Cardiac septum (tissue), 1 donor: ENCODE data around the gene MKRN2. TPM values are rescaled to one million over a fixed set of nuclear protein-coding genes. Genes with fewer than 3 reads are reported as not detected.

Experiments
- DNase-seq: peaks from one replicate; pipeline ENCODE4 v3.0.0-alpha.2; 2020; ENCODE audit warnings: low spot score
- intact Hi-C: fragments of 100-400 bp; cut with DNase I; formaldehyde crosslinking; loops from one replicate; pipeline ENCODE4 v1.14.0; 2022
- total RNA-seq: library from RNA; stranded (reverse); fragmentation: NEBNext Ultra II Directional; extraction: Animal tissue kit (Norgen Biotek cat#: 25700); gene quantifications from one replicate; pipeline ENCODE4 v1.2.1, GENCODE V29; 2021
- donor health status: DM: no; HTN: no; CAD: no.

MKRN2 gene
- total RNA-seq, 1 donor from 2014 or later, result 27.9 TPM

DNA sequence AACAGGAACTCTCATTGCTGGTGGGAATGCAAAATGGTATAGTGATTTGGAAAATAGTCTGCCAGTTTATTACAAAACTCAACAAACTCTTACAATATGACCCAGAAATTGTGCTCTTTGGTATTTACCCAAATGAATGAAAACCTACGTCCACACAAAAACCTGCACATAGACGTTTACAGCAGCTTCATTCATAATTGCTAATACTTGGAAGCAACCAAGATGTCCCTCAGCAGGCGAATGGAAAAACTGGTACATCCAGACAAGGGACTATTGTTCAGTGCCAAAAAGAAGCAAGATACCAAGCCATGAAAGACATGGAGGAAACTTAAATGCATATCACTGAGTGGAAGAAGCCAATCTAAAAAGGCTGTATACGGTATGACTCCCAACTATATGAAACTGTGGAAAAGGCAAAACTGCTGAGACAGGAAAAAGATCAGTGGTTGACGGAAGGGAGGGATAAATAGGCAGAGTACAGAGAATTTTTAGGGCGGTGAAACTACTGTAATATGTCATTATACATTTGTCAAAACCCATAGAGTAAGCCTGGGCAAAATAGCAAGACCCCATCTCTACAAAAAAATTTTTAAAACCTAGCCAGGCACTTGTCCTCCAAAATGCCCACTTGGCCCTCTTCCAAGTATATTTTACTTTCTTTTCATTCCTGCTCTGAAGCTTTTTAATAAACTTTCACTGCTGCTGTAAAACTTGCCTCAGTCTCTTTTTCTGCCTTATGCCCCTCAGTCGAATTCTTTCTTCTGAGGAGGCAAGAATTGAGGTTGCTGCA lies 6.7 kb upstream of the MKRN2 start:
- no peak for DNase-seq
- intact Hi-C loops, result no loop called here

DNA sequence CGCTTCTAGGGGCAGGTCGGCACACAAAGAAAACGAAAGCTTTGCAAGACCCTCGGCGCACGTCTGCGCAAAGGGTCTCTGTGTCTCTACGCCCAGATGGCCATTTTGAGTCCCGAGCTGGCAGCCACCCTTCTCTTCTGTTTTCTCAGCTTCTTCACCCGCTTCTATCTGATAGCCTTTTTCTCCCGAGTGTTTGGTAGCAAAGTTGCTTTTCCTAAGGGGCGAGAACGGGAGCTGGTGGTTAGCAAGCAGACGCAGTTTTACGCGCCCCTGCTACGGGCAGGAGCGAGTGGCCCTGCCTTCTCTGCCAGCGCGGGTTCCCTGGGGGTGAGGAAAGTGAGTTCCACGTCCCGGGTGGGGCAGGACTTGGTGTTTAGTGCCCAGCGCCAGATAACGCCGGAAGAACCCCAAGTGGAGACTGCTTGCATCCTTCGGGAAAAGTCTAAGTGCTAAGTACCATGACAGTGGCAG lies 2.9 kb upstream of the MKRN2 start:
- no peak for DNase-seq
- intact Hi-C loops, result no loop called here

DNA sequence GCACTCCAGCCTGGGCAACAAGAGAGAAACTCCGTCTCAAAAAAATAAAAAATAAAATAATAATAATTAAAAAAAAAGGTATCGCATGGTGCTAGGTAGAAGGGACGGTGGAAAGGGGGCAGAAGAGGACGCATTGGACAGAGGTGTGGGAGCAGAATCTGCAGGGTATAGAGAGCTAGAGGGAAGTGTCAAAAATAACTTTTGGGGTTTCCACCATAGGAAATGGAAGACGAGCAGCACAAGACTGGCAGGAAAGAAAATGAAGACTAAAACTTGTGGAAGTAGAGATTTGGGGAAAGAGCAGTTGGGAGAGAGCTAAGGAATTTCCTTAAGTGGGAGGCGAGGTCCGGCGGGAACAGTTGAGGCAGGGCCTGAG lies 585 bp upstream of the MKRN2 start:
- intact Hi-C loops, result loop anchor here (5.0 kb wide), 2 partner anchors 74 to 166 kb away; partner anchors contain the start of gene TSEN2
- DNase-seq, result no peak

DNA sequence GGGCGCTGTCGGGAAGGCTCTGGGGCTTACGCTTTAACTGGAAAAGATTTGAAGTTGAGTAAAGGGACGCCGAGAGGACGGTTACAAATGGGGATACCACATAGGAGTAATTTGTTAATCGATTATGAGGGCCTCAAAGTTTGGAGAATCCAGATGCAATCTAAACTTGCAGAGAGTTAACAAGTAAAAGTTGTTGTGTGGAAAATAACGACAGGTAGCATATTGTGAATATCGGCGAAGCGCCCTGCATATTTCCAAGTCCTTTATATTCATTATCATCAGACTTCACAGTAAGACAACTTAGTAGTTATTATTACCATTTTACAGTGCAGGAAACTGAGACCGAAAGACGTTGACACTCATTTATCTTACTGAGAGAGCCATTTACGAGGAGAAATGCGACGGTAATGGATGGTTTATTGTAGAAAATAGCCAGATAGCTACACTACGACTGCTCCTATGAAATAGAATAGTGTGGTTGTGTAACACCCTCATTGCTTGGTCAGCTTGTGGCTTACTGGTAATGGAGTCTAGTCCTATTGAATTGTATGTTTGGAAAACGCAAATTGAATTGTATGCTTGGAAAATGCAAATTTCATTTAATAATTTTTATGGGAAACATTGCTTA lies 700 bp downstream of the MKRN2 start:
- intact Hi-C loops, result loop anchor here (1.0 to 5.0 kb wide), 3 partner anchors 75 to 165 kb away; partner anchors contain the start of genes RAF1 and TSEN2
- no peak for DNase-seq

DNA sequence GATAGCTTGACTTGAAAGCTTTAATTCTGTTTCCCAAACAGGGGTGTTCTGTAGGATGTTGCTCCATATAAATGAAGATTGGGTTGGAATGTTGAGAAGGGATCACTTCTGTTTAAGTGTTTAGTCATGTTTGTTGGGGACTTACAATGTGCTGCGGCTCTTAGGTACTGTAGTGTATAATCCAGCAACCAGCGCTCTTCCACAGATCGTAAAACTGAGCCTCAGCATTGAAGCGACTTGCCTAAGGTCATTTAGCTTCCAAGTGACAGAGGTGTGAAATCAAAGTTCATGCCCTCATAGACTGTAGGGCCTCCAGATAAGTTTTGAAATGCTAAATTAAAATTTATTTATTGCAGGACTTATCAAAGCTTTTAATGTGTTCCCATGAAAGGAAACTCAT lies 1.8 kb downstream of the MKRN2 start:
- DNase-seq, result no peak
- intact Hi-C loops, result loop anchor here (5.0 kb wide), 2 partner anchors 76 to 164 kb away; partner anchors contain the start of gene TSEN2

DNA sequence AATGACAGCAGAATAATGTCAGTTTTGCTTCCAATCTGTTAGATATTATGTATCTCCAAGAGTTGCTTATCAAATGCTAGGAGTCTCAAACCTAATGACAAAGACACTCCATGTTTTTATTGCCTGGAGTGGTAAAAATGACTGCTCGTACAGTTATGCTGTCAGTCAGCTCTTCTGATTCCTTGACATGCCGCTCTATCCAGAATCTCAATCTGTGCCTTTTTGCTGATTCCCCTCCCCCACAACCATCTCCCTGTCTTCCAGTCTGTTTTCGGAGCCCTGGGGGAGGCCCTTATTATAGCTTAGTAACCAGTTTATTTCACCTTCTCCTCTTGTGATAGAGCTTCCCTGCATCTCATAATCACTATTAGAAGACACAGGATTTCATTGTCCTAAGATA lies 2.6 kb downstream of the MKRN2 start:
- intact Hi-C loops, result loop anchor here (5.0 kb wide), 2 partner anchors 77 to 163 kb away; partner anchors contain the start of gene TSEN2
- no peak for DNase-seq

DNA sequence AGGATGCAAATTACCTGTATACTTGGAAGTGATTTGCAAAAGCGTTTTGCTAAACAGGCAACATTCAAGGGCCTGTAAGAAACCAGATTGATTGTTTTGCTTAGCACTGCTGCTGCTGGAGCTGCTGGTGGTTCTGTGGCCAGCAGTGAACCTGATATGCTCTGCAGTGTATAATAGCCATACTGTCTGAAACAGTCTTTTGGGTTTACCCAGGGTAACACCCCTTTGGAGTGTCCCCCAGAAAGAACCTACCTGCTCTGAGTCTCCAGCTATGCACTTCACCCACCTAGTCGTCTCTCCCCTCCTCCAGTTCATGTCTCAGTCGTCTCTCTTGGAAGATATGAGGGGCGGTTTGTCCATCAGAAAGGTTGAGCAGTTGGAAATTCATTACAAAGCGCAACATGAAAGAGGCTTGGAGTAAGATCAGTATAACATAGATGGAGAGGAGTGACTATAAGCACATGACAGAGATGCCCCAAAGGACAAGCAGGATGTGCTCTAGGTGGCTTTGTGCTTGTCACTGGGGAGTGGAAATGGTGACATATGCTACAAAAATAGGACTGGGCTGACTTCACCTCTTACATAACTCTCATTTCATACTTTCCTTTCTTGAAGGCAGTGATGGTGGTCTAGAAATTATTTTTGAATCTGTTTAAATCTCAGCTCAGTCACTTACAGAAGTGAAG lies 3.8 kb downstream of the MKRN2 start:
- intact Hi-C loops, result no loop called here
- DNase-seq, result no peak

DNA sequence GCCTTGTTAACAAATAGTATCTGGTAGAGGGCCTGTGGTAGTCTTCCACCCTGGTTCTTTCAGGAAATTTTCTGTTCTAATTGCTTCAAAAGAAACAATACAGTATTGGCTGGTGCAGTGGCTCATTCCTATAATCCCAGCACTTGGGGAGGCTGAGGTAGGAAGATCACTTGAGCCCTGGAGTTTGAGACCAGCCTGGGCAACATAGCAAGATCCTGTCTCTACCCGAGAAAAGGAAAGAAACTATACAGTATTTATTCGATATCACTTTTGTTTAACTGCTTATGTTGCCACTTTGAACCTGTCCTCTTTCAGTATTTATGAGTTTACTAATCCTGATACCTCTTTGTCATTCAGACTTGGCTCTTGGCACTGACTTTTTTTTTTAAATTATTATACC lies 4.5 kb downstream of the MKRN2 start:
- no peak for DNase-seq
- intact Hi-C loops, result no loop called here

DNA sequence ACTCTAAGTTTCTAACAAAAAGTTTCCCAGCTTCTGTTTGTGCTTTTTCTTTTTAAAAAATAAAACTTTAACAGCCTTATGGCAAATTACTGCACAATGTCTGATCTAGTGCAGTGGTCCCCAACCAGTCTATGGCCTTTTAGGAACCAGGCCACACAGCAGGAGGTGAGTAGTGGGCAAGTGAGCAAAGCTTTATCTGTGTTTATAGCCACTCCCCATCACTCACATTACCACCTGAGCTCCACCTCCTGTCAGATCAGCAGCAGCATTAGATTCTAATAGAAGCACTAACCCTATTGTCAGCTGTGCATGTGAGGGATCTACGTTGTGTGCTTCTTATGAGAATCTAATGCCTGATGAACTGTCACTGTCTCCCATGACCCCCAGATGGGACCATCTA lies 5.6 kb downstream of the MKRN2 start:
- intact Hi-C loops, result no loop called here
- no peak for DNase-seq

DNA sequence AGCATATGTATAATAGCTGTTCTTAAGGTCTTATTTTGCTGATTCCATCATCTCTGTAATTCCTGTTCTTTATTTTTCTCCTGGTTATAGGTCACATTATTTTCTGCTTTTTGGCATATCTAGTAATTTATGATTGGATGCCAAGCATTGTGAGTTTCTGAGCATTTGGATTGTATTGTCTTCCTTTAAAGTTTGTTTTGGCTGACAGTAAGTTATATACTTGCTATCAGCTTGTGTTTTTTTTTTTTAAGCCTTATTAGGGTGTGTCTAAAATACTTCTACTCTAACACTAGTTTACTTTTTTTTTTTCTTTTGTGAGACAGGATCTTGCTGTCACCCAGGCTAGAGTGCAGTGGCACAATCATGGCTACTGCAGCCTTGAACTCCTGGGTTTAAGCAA lies 10.1 kb downstream of the MKRN2 start:
- no peak for DNase-seq
- intact Hi-C loops, result no loop called here

DNA sequence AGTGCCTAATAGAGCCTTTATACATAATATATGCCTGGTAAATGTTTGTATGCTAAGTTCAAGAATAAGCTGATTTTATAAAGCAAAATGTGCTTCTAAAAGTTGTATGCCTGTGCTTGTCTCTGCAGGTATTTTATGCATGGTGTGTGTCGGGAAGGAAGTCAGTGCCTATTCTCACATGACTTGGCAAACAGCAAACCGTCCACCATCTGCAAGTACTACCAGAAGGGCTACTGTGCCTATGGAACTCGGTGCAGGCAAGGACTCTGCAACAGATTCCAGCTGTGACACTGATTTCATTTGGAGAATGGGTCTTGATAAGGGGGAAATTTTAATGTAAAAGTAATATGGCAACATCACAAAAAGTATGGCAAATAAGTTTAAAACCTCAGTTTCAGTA lies 11.9 kb downstream of the MKRN2 start:
- intact Hi-C loops, result no loop called here
- DNase-seq, result no peak

DNA sequence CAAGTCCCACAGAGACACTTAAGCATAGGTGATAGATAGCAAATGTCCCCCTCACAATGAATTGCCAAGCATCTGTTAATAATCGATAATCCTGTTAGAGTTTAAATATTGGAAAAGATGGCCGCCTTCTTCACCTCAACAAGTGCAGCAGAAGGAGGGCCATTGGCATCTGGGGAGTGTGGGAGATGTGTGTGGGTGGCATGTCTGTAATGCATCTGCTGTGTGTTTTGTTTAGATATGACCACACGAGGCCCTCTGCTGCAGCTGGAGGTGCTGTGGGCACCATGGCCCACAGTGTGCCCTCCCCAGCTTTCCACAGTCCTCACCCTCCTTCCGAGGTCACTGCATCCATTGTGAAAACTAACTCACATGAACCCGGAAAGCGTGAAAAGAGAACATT lies 12.9 kb downstream of the MKRN2 start:
- DNase-seq, result no peak
- intact Hi-C loops, result no loop called here

DNA sequence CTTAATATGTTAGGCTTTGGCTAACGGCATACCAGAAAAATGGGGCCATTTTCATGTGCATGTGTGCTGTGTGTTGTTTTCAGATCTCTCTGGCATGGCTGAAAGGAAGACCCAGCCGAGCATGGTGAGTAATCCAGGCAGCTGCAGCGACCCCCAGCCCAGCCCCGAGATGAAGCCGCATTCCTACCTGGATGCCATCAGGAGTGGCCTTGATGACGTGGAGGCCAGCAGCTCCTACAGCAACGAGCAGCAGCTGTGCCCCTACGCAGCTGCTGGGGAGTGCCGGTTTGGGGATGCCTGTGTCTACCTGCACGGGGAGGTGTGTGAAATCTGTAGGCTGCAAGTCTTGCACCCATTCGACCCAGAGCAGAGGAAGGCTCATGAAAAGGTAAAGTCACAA lies 15.1 kb downstream of the MKRN2 start:
- DNase-seq, result no peak
- intact Hi-C loops, result no loop called here

DNA sequence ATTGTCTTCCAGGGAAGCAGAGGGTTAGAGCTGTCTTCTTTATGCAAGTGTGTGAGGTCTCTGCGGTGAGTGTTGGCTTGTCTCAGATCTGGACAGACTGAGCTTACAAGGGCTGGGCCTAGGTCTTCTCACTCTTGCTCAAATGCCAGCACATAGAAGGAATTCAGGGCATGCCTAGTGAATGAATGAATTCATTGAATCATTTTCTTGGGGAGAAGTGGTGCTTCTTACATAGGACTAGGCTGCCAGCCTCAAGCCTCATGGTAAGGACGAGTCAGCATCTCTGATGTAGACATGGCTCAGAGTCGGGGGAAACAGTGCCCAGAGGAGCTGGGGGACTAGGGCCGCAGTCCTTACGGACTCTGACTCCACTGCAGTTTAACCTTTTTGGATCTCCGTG lies 17.2 kb downstream of the MKRN2 start:
- intact Hi-C loops, result no loop called here
- no peak for DNase-seq

DNA sequence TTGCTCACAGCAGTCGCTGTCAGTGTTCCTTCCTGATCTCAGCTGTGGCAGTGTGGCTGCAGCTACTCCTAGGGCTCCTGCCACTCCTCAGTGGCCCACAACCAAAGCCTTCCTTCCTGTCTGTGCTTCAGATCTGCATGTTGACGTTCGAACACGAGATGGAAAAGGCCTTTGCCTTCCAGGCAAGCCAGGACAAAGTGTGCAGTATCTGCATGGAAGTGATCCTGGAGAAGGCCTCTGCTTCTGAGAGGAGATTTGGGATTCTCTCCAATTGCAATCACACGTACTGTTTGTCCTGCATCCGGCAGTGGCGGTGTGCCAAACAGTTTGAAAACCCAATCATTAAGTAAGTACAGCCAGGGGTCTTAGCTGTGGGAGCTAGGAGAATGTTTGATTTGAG lies 17.8 kb downstream of the MKRN2 start:
- no peak for DNase-seq

DNA sequence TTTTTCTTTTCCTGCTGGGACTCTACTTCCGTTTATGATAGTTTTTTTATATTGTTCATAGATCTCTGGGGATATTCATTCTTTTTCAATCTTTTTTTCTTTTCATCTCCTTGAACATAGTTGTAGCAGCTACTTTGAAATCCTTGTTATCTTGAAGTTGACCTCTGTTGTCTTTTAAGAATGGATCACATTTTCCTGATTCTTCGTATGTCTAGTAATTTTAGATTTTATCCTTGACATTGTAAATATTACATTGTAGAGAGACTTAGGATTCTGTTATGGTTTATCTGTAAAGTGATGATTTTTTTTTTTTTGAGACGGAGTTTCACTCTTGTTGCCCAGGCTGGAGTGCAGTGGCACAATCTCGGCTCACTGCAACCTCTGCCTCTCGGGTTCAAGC lies 20.5 kb downstream of the MKRN2 start:
- no peak for DNase-seq
- intact Hi-C loops, result no loop called here

More for the DNA sequence above, 17.8 kb downstream of the MKRN2 start:
- intact Hi-C loops, result no loop called here

DNA sequence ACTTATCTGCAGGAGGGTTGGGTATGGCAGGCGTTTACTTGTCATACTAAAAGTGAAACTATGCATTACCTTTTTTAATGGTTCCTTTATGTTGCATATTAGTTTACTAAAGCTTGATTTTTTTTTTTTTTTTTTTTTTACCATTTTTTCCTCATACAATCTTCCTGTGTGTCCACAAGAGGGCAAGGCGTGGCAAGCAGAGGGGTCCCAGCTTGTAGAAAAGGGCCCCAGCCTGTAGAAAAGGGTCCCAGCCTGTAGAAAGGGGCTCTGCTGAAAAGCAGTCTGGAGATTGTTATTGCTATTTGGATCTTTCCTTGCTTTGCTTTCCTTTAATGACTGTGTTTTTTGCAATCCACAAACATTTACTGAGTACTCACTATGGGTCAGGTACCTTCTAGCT lies 21.9 kb downstream of the MKRN2 start:
- intact Hi-C loops, result no loop called here

DNA sequence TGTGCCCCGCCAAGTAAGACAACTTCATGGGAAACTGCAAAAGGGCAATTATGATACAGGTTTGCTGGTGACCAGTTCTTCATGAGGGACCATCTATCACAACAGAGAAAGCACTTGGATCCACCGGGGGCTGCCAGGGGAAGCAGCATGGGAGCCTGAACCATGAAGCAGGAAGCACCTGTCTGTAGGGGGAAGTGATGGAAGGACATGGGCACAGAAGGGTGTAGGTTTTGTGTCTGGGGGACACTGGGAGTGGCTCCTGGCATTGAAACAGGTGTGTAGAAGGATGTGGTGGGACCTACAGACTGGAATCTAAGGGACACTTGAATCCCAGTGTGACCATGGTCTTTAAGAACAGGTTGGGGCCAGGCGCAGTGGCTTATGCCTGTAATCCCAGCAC lies 22.6 kb downstream of the MKRN2 start:
- DNase-seq, result no peak
- intact Hi-C loops, result no loop called here

More for the DNA sequence above, 21.9 kb downstream of the MKRN2 start:
- DNase-seq, result no peak

DNA sequence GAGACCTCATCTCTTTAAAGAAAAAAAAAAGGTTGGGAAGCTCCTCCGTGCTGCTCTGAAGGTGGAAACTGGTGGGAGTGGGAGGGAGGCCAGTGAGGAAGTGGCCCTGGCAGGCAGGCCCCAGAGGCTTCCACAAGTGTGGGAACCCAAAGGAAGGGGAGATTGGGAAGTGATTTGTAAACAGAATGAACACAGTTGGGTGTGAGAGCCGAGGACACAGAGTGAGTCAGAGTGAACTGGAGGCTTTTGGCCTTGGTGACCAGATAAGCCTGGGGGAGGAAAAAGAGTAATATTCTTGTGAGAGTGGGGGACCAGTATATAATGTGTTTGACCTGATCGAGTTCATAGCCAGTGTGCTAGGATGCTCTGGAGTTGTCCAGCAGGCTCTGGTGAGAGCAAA lies 23.0 kb downstream of the MKRN2 start:
- no peak for DNase-seq
- intact Hi-C loops, result no loop called here

DNA sequence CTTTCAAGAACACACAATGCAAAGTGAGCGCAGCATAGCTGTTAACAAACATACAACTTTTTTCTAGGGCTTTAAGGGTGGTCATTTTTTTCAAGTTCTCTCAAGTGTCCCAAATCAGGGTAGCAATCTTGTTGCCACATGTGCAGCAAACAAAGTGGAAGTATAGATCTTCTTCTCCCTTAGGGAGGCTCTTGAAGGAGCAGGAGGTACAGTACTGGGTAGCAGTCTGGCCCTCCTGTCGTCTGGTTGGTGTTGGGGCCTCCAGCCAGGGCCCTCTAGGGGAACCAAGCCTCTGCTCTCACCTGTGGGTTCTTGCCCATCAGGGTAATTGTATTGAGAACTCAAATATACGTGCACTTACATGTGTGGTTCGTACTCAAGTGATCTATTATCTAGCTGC lies 25.8 kb downstream of the MKRN2 start:
- intact Hi-C loops, result no loop called here
- DNase-seq, result no peak

DNA sequence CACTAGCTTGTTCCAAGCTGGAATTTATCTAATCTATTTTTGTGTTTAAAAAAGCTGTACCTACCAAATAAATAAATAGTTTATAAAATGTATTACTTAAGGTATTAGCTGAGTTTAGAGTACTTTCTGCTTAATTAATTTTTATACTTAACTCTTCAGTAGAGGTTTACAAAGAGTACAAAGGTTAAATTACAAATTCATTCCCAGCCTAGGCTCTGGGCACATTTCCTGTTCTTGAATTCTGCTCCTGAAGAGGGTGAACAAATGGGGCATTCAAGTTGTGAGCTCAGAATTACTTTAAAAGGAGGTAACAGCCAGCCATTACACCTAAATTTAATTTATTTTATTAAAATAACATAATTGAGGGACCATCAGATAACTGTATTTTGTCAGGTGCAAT lies 26.4 kb downstream of the MKRN2 start:
- intact Hi-C loops, result no loop called here
- DNase-seq, result no peak
